Upper lobe of left lung (tissue), 6 donors: Measurements from ENCODE around the gene HSPB7. TPM values are rescaled to one million over a fixed set of nuclear protein-coding genes. Genes with fewer than 3 reads are reported as not detected.
"Not testable (repeated sequence)": the region's sequence is repeated elsewhere in the genome, so short reads cannot be mapped to it uniquely, and the experiment has no call there.

ENCODE experiments used
- ATAC-seq, 2 donors: fragments of 200-7000 bp; cut with Tn5 transposase; one replicate each; pipeline ENCODE4 v1.9.1; 2022; ENCODE audit warnings: mild to moderate bottlenecking in 2 of 2, moderate library complexity in 2 of 2; ENCODE audit not compliant: low FRiP score in 2 of 2
- DNase-seq, 2 donors: peaks; one replicate each; pipeline ENCODE4 v3.0.0-alpha.2; 2019 to 2020
- H3K27ac ChIP-seq, 4 donors: fragments of 200-600 bp; sonication (generic); one replicate each; pipeline ENCODE4 v1.5.1; 2016 to 2019
- H3K27me3 ChIP-seq, 4 donors: fragments of 200-600 bp; sonication (generic); one replicate each; pipeline ENCODE4 v1.5.1; 2017 to 2019
- H3K36me3 ChIP-seq, 4 donors: fragments of 200-600 bp; sonication (generic); one replicate each; pipeline ENCODE4 v1.5.1; 2016 to 2019
- H3K4me1 ChIP-seq, 4 donors: fragments of 200-600 bp; sonication (generic); one replicate each; pipeline ENCODE4 v1.5.1; 2018 to 2019
- H3K4me3 ChIP-seq, 4 donors: fragments of 200-600 bp; sonication (generic); one replicate each; pipeline ENCODE4 v1.5.1; 2017 to 2019; ENCODE audit warnings: mild to moderate bottlenecking in 2 of 4, moderate library complexity in 1 of 4
- H3K9me3 ChIP-seq, 4 donors: fragments of 200-600 bp; sonication (generic); one replicate each; pipeline ENCODE4 v1.5.1; 2018 to 2019
- CTCF ChIP-seq, 6 experiments: fragments of 450-650 bp in 4 of 6; fragments of 200-600 bp in 2 of 6; sonication (generic) in 2 of 6; IDR thresholded peaks; one replicate each; pipeline ENCODE4 v1.5.1; 2016 to 2019; ENCODE audit warnings: antibody characterized with exemption in 6 of 6
- EP300 ChIP-seq, 4 donors: sonication (generic); formaldehyde crosslinking; IDR thresholded peaks; one replicate each; pipeline ENCODE4 v1.5.1; 2017; ENCODE audit warnings: antibody characterized with exemption in 4 of 4, control low read depth in 2 of 4
- POLR2A ChIP-seq, 4 donors: fragments of 450-650 bp; IDR thresholded peaks; one replicate each; pipeline ENCODE4 v1.5.1; 2016 to 2017; ENCODE audit warnings: antibody characterized with exemption in 4 of 4, mild to moderate bottlenecking in 2 of 4
- POLR2AphosphoS5 ChIP-seq, 2 donors: sonication (generic); formaldehyde crosslinking; IDR thresholded peaks; one replicate each; pipeline ENCODE4 v1.5.1; 2017; ENCODE audit warnings: antibody characterized with exemption in 2 of 2
- WGBS, 2 donors: methylation state at CpG; one replicate each; pipeline ENCODE4 v1.1.5; 2017 to 2018; 5-methylcytosine and 5-hydroxymethylcytosine counted together
- total RNA-seq, 6 donors: library from RNA; depleted of rRNA in 4 of 6; stranded (reverse); fragments of >200 nt in 4 of 6; gene quantifications; one replicate each; pipeline versions ENCODE4 v1.1.0 to v1.2.1, GENCODE V29; 2016 to 2021
- donor health status: DM: no; HTN: no; CAD: no; lungs with moderate emphysema.
- donor health status: DM: no; HTN: yes; CAD: no; lungs with severe emphysema.

Gene HSPB7
- total RNA-seq, 6 donors from 2014 or later: 1.0 to 9.2 (median 3.0) TPM

- DNase-seq: peak in 1 of 2 donors; percentile 61
Measured at GRCh38 chr1:16006010-16006409, 11.8 kb downstream of the HSPB7 start.

GRCh38 chr1:16005597-16005996 is 12.2 kb downstream of the HSPB7 start:
- Histone ChIP-seq H3K4me1 (no peaks in the 10 kb centered on the region), H3K4me3 (no peak overlapping the region), H3K36me3 (no peaks in the 10 kb centered on the region), H3K27ac (no peak overlapping the region), H3K9me3 (no peaks in the 10 kb centered on the region), H3K27me3 (no peaks in the 10 kb centered on the region)
- ATAC-seq: no peak
- WGBS, 2 donors: 90 to 93% methylated on average over 5 of the region's 5 CpGs
- DNase-seq: no peak
- TF ChIP-seq POLR2AphosphoS5 (IDR thresholded peaks at IDR 0.05) (no peak), CTCF (IDR thresholded peaks at IDR 0.05) (no peak), POLR2A (IDR thresholded peaks at IDR 0.05) (no peak), EP300 (IDR thresholded peaks at IDR 0.05) (no peak)

More at GRCh38 chr1:16006010-16006409, 11.8 kb downstream of the HSPB7 start:
- H3K27ac ChIP-seq: no peak overlapping the region
- H3K4me1 ChIP-seq: no peaks in the 10 kb centered on the region
- H3K9me3 ChIP-seq: no peaks in the 10 kb centered on the region
- 88 to 100% methylated on average over 2 to 11 of the region's 11 CpGs for WGBS, 2 donors
- no peaks in the 10 kb centered on the region for H3K36me3 ChIP-seq
- ATAC-seq: no peak
- no peak overlapping the region for H3K4me3 ChIP-seq
- TF ChIP-seq EP300 (IDR thresholded peaks at IDR 0.05): no peak
- TF ChIP-seq POLR2AphosphoS5 (IDR thresholded peaks at IDR 0.05): no peak
- TF ChIP-seq CTCF (IDR thresholded peaks at IDR 0.05): no peak
- TF ChIP-seq POLR2A (IDR thresholded peaks at IDR 0.05): no peak
- H3K27me3 ChIP-seq: no peaks in the 10 kb centered on the region

- H3K36me3 ChIP-seq, H3K4me1 ChIP-seq, H3K27ac ChIP-seq, H3K27me3 ChIP-seq, H3K4me3 ChIP-seq, DNase-seq, ATAC-seq, H3K9me3 ChIP-seq: not testable (repeated sequence)
- 93 to 98% methylated on average over 7 to 10 of the region's 10 CpGs for WGBS, 2 donors
Measured at GRCh38 chr1:16001274-16001673, 16.6 kb downstream of the HSPB7 start.

GRCh38 chr1:15998929-15999328 is 18.9 kb downstream of the HSPB7 start:
- no peak overlapping the region for H3K4me3 ChIP-seq
- H3K9me3 ChIP-seq: no peaks in the 10 kb centered on the region
- no peaks in the 10 kb centered on the region for H3K27me3 ChIP-seq
- TF ChIP-seq EP300 (IDR thresholded peaks at IDR 0.05) (no peak), POLR2A (IDR thresholded peaks at IDR 0.05) (no peak), CTCF (IDR thresholded peaks at IDR 0.05) (no peak), POLR2AphosphoS5 (IDR thresholded peaks at IDR 0.05) (no peak)
- WGBS, 2 donors: 95% methylated on average over 10 to 11 of the region's 11 CpGs
- ATAC-seq (no peak), DNase-seq (no peak)
- H3K36me3 ChIP-seq: no peaks in the 10 kb centered on the region
- peaks cover 0 to 4% (median 0%) of the 10 kb centered on the region in 4 donors for H3K4me1 ChIP-seq
- H3K27ac ChIP-seq: no peak overlapping the region

- Histone ChIP-seq H3K36me3 (no peaks in the 10 kb centered on the region), H3K27ac (no peak overlapping the region), H3K27me3 (no peaks in the 10 kb centered on the region), H3K4me1 (peaks cover 0 to 4% (median 0%) of the 10 kb centered on the region in 4 donors), H3K4me3 (no peak overlapping the region), H3K9me3 (no peaks in the 10 kb centered on the region)
- TF ChIP-seq POLR2A (IDR thresholded peaks at IDR 0.05): no peak
- no peak for TF ChIP-seq CTCF (IDR thresholded peaks at IDR 0.05)
- no peak for TF ChIP-seq POLR2AphosphoS5 (IDR thresholded peaks at IDR 0.05)
- no peak for TF ChIP-seq EP300 (IDR thresholded peaks at IDR 0.05)
- WGBS, 2 donors: 80 to 92% methylated on average over 4 to 9 of the region's 9 CpGs
- DNase-seq: no peak
- no peak for ATAC-seq
Measured at GRCh38 chr1:15997637-15998280, 20.1 kb downstream of the HSPB7 start.
